ENCODE results near the gene CLSTN2.

The CLSTN2 gene

DNA sequence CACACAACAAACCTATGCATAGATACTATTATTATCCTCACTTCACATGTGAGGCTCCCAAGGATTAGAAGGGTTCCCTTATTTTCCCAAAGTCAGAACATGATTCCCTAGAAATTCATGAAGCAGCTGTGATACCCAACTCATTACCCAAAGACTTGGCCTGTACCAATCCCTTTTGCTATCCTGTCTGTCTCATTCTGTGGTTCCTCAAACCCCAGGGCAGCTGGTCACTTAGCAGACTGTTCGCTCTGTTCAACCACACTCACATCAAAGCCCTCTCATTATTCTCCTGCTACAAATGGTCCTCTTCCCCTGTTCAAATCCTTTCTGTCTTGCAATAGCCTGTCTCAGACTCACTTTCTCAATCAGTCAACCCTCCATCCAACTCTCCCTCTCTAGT, 588.6 kb downstream of the CLSTN2 start:
- Histone ChIP-seq H3K4me3 (ENCODE audit: extremely low read depth, insufficient read depth, low read length, poor library complexity, severe bottlenecking) (no peak overlapping the region), H3K4me1 (ENCODE audit: control insufficient read depth, insufficient read depth, low read length, poor library complexity, severe bottlenecking) (no peaks in the 10 kb centered on the region), H3K27ac (ENCODE audit: low read depth, low read length, severe bottlenecking) (no peak overlapping the region), H3K36me3 (ENCODE audit: control insufficient read depth, insufficient read depth, low read length) (no peaks in the 10 kb centered on the region), H3K9me3 (ENCODE audit: control insufficient read depth, low read length) (no peaks in the 10 kb centered on the region)
- 100% methylated on average over 1 of the region's 1 CpG for WGBS, 2 experiments (ENCODE audit: insufficient coverage in 2 of 2)

DNA sequence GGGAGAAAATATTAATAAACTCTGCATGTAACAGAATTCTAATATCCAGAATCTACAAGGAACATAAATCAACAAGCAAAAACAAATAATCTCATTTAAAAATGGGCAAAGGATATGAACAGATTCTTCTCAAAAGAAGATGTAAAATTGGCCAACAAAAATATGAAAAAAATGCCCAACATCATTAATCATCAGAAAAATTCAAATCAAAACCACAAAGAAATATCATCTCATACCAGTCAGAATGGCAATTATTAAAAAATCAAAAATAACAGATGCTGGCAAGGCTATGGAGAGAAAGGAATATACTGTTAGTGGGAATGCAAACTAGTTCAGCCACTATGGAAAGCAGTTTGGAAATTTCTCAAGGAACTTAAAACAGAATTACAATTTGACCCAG, 592.2 kb downstream of the CLSTN2 start:
- no peaks in the 10 kb centered on the region for H3K36me3 ChIP-seq (ENCODE audit: control insufficient read depth, insufficient read depth, low read length)
- no peak overlapping the region for H3K27ac ChIP-seq (ENCODE audit: low read depth, low read length, severe bottlenecking)

DNA sequence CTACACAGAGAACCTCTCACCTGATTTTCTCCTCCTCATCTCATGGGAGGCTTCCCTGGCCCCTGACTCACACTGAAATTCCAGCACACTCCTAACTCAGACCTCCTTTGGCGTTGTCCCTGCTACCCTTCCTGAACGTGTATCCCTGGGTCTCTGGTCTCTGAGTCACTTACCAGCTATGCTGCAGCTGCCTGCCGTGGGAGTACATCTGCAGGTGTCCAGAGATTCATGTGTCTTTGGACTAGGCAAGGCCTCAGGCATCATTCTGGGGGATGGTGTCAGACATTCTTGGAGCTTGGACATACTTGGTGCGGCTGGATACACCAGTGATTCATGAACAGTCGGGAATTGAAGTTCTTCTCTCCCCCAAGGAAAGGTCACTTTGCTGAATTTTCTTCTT, 594.1 kb downstream of the CLSTN2 start:
- H3K4me1 ChIP-seq (ENCODE audit: control insufficient read depth, insufficient read depth, low read length, poor library complexity, severe bottlenecking): no peaks in the 10 kb centered on the region
- H3K36me3 ChIP-seq (ENCODE audit: control insufficient read depth, insufficient read depth, low read length): no peaks in the 10 kb centered on the region
- no peaks in the 10 kb centered on the region for H3K9me3 ChIP-seq (ENCODE audit: control insufficient read depth, low read length)
- H3K4me3 ChIP-seq (ENCODE audit: extremely low read depth, insufficient read depth, low read length, poor library complexity, severe bottlenecking): no peak overlapping the region
- WGBS, 2 experiments (ENCODE audit: insufficient coverage in 2 of 2): 56 to 76% methylated on average over 5 of the region's 5 CpGs
- H3K27ac ChIP-seq (ENCODE audit: low read depth, low read length, severe bottlenecking): peak overlapping the region; percentile 30

More for the DNA sequence above, 592.2 kb downstream of the CLSTN2 start:
- H3K9me3 ChIP-seq (ENCODE audit: control insufficient read depth, low read length): no peaks in the 10 kb centered on the region
- H3K4me3 ChIP-seq (ENCODE audit: extremely low read depth, insufficient read depth, low read length, poor library complexity, severe bottlenecking): no peak overlapping the region
- H3K4me1 ChIP-seq (ENCODE audit: control insufficient read depth, insufficient read depth, low read length, poor library complexity, severe bottlenecking): no peaks in the 10 kb centered on the region

GRCh38 chr3:140529558-140529957, 594.6 kb downstream of the CLSTN2 start:
- H3K9me3 ChIP-seq (ENCODE audit: control insufficient read depth, low read length): no peaks in the 10 kb centered on the region
- H3K36me3 ChIP-seq (ENCODE audit: control insufficient read depth, insufficient read depth, low read length): no peaks in the 10 kb centered on the region
- H3K4me1 ChIP-seq (ENCODE audit: control insufficient read depth, insufficient read depth, low read length, poor library complexity, severe bottlenecking): no peaks in the 10 kb centered on the region
- H3K4me3 ChIP-seq (ENCODE audit: extremely low read depth, insufficient read depth, low read length, poor library complexity, severe bottlenecking): no peak overlapping the region
- peak overlapping the region; percentile 30 for H3K27ac ChIP-seq (ENCODE audit: low read depth, low read length, severe bottlenecking)
- 100% methylated on average over 1 of the region's 1 CpG; no CpG with 5 or more reads in 1 of the 2 experiments for WGBS, 2 experiments (ENCODE audit: insufficient coverage in 2 of 2)

GRCh38 chr3:140530131-140530530, 595.1 kb downstream of the CLSTN2 start:
- H3K4me3 ChIP-seq (ENCODE audit: extremely low read depth, insufficient read depth, low read length, poor library complexity, severe bottlenecking): no peak overlapping the region
- WGBS, 2 experiments (ENCODE audit: insufficient coverage in 2 of 2): 96% methylated on average over 2 of the region's 2 CpGs
- no peaks in the 10 kb centered on the region for H3K4me1 ChIP-seq (ENCODE audit: control insufficient read depth, insufficient read depth, low read length, poor library complexity, severe bottlenecking)
- no peaks in the 10 kb centered on the region for H3K36me3 ChIP-seq (ENCODE audit: control insufficient read depth, insufficient read depth, low read length)
- no peaks in the 10 kb centered on the region for H3K9me3 ChIP-seq (ENCODE audit: control insufficient read depth, low read length)
- H3K27ac ChIP-seq (ENCODE audit: low read depth, low read length, severe bottlenecking): no peak overlapping the region

DNA sequence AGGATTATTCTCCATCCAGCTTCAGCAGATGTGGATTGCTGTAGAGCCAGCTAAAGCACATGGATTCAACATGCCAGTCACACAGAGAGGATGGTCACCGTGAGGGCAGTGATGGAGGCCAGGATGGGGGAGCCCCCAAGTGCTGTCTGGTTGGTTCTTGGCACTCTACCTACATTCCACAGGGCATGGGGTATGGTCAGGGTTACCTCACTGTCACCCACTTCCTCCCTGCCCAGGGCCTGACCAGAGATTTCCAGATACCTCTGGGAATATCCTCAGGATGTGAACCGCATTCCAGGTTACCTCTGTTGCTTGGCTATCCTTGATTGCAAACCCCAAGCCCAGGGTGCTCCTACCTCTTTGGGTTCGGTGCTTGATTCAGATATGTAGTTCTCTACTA, 595.6 kb downstream of the CLSTN2 start:
- H3K36me3 ChIP-seq (ENCODE audit: control insufficient read depth, insufficient read depth, low read length): no peaks in the 10 kb centered on the region
- no peaks in the 10 kb centered on the region for H3K9me3 ChIP-seq (ENCODE audit: control insufficient read depth, low read length)
- no peak overlapping the region for H3K4me3 ChIP-seq (ENCODE audit: extremely low read depth, insufficient read depth, low read length, poor library complexity, severe bottlenecking)
- H3K4me1 ChIP-seq (ENCODE audit: control insufficient read depth, insufficient read depth, low read length, poor library complexity, severe bottlenecking): no peaks in the 10 kb centered on the region
- WGBS, 2 experiments (ENCODE audit: insufficient coverage in 2 of 2): 82 to 88% methylated on average over 1 to 2 of the region's 3 CpGs
- no peak overlapping the region for H3K27ac ChIP-seq (ENCODE audit: low read depth, low read length, severe bottlenecking)

DNA sequence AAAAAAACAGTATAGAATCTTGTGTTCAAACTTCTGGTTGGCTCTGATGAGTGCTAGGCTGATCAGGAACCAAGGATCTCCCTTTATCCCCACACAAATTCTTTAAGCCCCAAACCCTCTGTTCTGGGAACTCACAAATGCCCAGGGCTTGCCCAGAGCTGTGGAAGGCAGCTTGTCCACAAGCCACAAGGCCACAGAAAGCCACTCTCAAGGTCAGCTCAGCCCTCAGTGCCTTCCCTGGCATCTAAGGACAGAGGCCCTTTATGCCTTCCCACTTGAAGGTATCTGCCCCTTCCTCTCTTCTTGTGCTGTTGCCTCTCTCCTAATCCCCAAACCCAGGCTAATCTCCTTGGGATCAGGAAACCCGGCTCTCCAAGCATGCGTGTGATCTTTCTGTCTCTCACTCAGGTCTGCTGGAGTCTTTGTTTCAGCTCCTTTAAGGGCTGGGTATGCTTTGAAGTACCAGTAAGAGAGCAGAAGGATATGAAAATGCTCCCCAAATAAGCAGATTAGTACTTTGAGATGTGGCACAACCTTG, 597.9 kb downstream of the CLSTN2 start:
- no CpG with 5 or more reads among the region's 2 CpGs for WGBS, 2 experiments (ENCODE audit: insufficient coverage in 2 of 2)
- H3K36me3 ChIP-seq (ENCODE audit: control insufficient read depth, insufficient read depth, low read length): no peaks in the 10 kb centered on the region

GRCh38 chr3:140536926-140537726, 602.1 kb downstream of the CLSTN2 start:
- Histone ChIP-seq H3K4me1 (ENCODE audit: control insufficient read depth, insufficient read depth, low read length, poor library complexity, severe bottlenecking) (no peaks in the 10 kb centered on the region), H3K36me3 (ENCODE audit: control insufficient read depth, insufficient read depth, low read length) (no peaks in the 10 kb centered on the region), H3K4me3 (ENCODE audit: extremely low read depth, insufficient read depth, low read length, poor library complexity, severe bottlenecking) (no peak overlapping the region), H3K27ac (ENCODE audit: low read depth, low read length, severe bottlenecking) (no peak overlapping the region), H3K9me3 (ENCODE audit: control insufficient read depth, low read length) (no peaks in the 10 kb centered on the region)
- WGBS, 2 experiments (ENCODE audit: insufficient coverage in 2 of 2): 81 to 83% methylated on average over 2 to 4 of the region's 4 CpGs

More for the DNA sequence above, 597.9 kb downstream of the CLSTN2 start:
- H3K27ac ChIP-seq (ENCODE audit: low read depth, low read length, severe bottlenecking): no peak overlapping the region
- no peak overlapping the region for H3K4me3 ChIP-seq (ENCODE audit: extremely low read depth, insufficient read depth, low read length, poor library complexity, severe bottlenecking)
- no peaks in the 10 kb centered on the region for H3K4me1 ChIP-seq (ENCODE audit: control insufficient read depth, insufficient read depth, low read length, poor library complexity, severe bottlenecking)
- H3K9me3 ChIP-seq (ENCODE audit: control insufficient read depth, low read length): no peaks in the 10 kb centered on the region

GRCh38 chr3:140537727-140538082, 602.7 kb downstream of the CLSTN2 start:
- WGBS, 2 experiments (ENCODE audit: insufficient coverage in 2 of 2): 87 to 96% methylated on average over 3 of the region's 3 CpGs
- Histone ChIP-seq H3K36me3 (ENCODE audit: control insufficient read depth, insufficient read depth, low read length) (no peaks in the 10 kb centered on the region), H3K4me1 (ENCODE audit: control insufficient read depth, insufficient read depth, low read length, poor library complexity, severe bottlenecking) (no peaks in the 10 kb centered on the region), H3K4me3 (ENCODE audit: extremely low read depth, insufficient read depth, low read length, poor library complexity, severe bottlenecking) (no peak overlapping the region), H3K27ac (ENCODE audit: low read depth, low read length, severe bottlenecking) (no peak overlapping the region), H3K9me3 (ENCODE audit: control insufficient read depth, low read length) (no peaks in the 10 kb centered on the region)

DNA sequence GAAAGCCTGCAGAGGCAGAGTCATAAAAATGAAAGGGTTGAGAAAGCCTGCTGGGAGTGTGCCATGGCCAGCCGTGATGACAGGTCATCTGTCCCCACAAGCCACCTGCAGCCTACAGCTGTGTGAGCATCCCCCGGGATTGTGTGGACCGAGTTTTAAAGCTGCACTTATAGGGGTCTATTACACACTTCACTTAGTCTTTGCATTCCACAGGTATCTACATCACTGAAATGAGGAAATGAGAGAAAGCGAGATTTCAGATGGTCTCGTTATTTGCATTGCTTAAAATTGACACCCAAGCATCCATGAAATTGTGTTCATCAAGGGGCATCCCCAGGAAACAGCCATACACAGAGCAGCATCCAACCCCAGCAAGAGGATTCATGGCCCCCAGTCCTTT, 605.3 kb downstream of the CLSTN2 start:
- WGBS, 2 experiments (ENCODE audit: insufficient coverage in 2 of 2): 91 to 95% methylated on average over 4 of the region's 5 CpGs
- no peaks in the 10 kb centered on the region for H3K9me3 ChIP-seq (ENCODE audit: control insufficient read depth, low read length)
- no peaks in the 10 kb centered on the region for H3K36me3 ChIP-seq (ENCODE audit: control insufficient read depth, insufficient read depth, low read length)
- no peak overlapping the region for H3K27ac ChIP-seq (ENCODE audit: low read depth, low read length, severe bottlenecking)
- H3K4me3 ChIP-seq (ENCODE audit: extremely low read depth, insufficient read depth, low read length, poor library complexity, severe bottlenecking): no peak overlapping the region
- no peaks in the 10 kb centered on the region for H3K4me1 ChIP-seq (ENCODE audit: control insufficient read depth, insufficient read depth, low read length, poor library complexity, severe bottlenecking)

GRCh38 chr3:140541975-140542653, 607.1 kb downstream of the CLSTN2 start:
- WGBS, 2 experiments (ENCODE audit: insufficient coverage in 2 of 2): no CpG with 5 or more reads among the region's 1 CpG
- H3K4me3 ChIP-seq (ENCODE audit: extremely low read depth, insufficient read depth, low read length, poor library complexity, severe bottlenecking): no peak overlapping the region
- H3K4me1 ChIP-seq (ENCODE audit: control insufficient read depth, insufficient read depth, low read length, poor library complexity, severe bottlenecking): no peaks in the 10 kb centered on the region
- H3K9me3 ChIP-seq (ENCODE audit: control insufficient read depth, low read length): no peaks in the 10 kb centered on the region
- H3K36me3 ChIP-seq (ENCODE audit: control insufficient read depth, insufficient read depth, low read length): no peaks in the 10 kb centered on the region
- H3K27ac ChIP-seq (ENCODE audit: low read depth, low read length, severe bottlenecking): no peak overlapping the region
